ENCODE measurements around the gene SORBS1. TPM values are rescaled to one million over a fixed set of nuclear protein-coding genes. Genes with fewer than 3 reads are reported as not detected.

The SORBS1 gene
- total RNA-seq, 1 donor from 2014 or later: 116 TPM

DNA sequence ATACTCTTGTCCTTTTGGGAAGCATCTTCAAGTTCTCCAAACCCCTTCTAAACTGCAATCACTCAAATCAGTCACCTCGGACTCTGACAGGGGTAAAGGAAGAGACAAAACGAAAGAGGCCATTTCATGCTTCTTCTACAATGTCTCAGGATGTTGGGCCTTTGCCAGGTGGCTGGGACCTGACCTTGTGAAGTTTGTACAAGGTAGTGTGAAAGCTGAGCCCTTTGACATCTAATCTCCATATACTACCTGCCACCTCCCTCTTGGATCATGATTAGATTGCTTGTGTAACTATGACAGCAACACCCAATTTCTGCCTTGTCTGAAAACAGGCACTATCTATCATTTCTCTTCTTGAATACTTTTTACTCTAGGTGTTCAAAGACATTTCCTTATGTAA lies 235.3 kb downstream of the SORBS1 start:
- DNase-seq (ENCODE audit: extremely low spot score in 2 of 2): no peak
- H3K4me3 ChIP-seq: no peak overlapping the region
- H3K27ac ChIP-seq: no peak overlapping the region
- H3K36me3 ChIP-seq: no peaks in the 10 kb centered on the region
- H3K27me3 ChIP-seq: no peaks in the 10 kb centered on the region
- H3K4me1 ChIP-seq: no peaks in the 10 kb centered on the region
- TF ChIP-seq, protein P1, sequence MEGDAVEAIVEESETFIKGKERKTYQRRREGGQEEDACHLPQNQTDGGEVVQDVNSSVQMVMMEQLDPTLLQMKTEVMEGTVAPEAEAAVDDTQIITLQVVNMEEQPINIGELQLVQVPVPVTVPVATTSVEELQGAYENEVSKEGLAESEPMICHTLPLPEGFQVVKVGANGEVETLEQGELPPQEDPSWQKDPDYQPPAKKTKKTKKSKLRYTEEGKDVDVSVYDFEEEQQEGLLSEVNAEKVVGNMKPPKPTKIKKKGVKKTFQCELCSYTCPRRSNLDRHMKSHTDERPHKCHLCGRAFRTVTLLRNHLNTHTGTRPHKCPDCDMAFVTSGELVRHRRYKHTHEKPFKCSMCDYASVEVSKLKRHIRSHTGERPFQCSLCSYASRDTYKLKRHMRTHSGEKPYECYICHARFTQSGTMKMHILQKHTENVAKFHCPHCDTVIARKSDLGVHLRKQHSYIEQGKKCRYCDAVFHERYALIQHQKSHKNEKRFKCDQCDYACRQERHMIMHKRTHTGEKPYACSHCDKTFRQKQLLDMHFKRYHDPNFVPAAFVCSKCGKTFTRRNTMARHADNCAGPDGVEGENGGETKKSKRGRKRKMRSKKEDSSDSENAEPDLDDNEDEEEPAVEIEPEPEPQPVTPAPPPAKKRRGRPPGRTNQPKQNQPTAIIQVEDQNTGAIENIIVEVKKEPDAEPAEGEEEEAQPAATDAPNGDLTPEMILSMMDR (IDR thresholded peaks at IDR 0.05): no peak
- TF ChIP-seq POLR2AphosphoS5 (IDR thresholded peaks at IDR 0.05; ENCODE audit: insufficient read depth in 1 of 2, low read depth in 1 of 2) (no peak), POLR2A (IDR thresholded peaks at IDR 0.05) (no peak)
- no peaks in the 10 kb centered on the region for H3K9me3 ChIP-seq
- intact Hi-C loops (cut with DNase I): no loop called here

DNA sequence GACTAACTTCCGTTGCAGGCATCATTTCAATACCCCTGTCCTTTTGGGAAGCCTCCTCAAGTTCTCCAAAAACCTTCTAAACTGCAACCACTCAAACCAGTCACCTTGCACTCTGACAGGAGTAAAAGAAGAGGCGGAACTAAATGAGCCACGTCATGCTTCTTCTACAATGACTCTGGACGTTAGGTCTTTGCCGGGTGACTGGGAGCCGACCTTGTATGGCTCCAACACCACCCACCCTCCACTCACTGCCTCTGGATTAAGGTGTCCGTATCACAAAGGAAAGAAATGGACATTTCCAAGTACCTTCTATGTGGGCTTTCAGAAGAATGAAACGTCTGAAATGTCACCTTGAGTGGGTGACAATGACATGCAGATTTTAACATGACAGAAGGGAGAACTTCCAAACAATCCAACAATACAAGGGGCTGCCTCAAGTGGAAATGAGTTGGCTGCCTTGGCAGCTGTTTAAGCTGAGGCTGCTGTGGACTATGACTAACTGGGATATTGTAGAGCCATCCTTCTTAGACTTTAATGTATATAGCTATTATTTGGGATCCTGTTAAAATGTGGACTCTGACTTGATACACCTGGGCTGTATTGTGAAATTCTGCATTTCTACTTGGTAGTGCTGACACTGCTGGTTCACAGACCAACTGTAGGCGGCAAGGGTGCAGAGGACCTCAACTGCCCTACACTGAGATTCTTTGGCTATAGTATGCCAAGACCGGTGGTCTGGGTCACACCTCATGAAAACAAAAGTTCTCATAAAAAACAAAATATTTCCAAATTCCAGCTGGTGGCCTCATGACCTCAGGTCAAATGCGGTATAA lies 236.5 kb downstream of the SORBS1 start:
- H3K27me3 ChIP-seq: no peaks in the 10 kb centered on the region
- H3K4me1 ChIP-seq: peaks cover 4% of the 10 kb centered on the region
- H3K36me3 ChIP-seq: no peaks in the 10 kb centered on the region
- no peak overlapping the region for H3K27ac ChIP-seq
- no peaks in the 10 kb centered on the region for H3K9me3 ChIP-seq
- intact Hi-C loops (cut with DNase I): no loop called here
- no peak overlapping the region for H3K4me3 ChIP-seq
- DNase-seq (ENCODE audit: extremely low spot score in 2 of 2): no peak
- TF ChIP-seq, protein P1 (IDR thresholded peaks at IDR 0.05): no peak
- TF ChIP-seq POLR2AphosphoS5 (IDR thresholded peaks at IDR 0.05; ENCODE audit: insufficient read depth in 1 of 2, low read depth in 1 of 2) (no peak), POLR2A (IDR thresholded peaks at IDR 0.05) (no peak)

DNA sequence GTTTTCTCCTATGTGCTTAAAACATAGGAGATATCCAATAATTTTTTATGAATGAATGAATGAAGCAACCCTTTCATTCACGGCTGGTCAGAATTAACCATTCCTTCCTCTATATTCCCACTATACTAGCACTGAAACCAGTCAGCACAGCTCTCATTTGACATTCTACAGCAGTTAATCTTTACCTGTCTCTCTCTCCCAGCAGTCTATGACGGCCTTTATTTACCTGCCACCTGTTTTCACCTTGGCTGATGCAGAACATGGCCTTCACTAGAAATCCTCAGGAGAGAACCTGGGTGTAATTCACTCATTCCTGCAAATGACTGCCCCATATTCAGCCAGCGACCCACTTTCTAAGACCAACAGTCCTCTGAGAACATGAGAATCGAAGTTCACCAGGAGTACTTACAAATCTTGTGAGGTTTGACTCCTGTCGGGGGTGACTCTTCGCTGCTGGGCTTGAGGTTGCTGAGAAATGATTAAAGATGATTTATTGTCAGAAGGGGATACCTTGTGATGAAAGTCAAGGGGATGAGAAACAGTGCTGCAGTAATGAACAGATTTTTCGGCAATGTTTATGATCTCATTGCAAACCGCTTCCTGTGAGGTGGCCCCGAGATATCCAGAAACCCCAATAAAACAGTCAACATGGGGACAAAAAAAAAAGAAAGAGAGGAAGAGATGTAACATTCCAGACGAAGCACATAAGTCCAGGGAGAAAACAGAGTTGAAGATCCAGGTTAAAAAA lies 239.4 kb downstream of the SORBS1 start:
- no peak for DNase-seq (ENCODE audit: extremely low spot score in 2 of 2)
- H3K4me1 ChIP-seq: peaks cover 13% of the 10 kb centered on the region
- no peak overlapping the region for H3K27ac ChIP-seq
- H3K36me3 ChIP-seq: no peaks in the 10 kb centered on the region
- no peaks in the 10 kb centered on the region for H3K9me3 ChIP-seq
- H3K4me3 ChIP-seq: no peak overlapping the region
- intact Hi-C loops (cut with DNase I): no loop called here
- TF ChIP-seq POLR2A (IDR thresholded peaks at IDR 0.05) (no peak), POLR2AphosphoS5 (IDR thresholded peaks at IDR 0.05; ENCODE audit: insufficient read depth in 1 of 2, low read depth in 1 of 2) (no peak)
- TF ChIP-seq, protein P1 (IDR thresholded peaks at IDR 0.05): no peak
- no peaks in the 10 kb centered on the region for H3K27me3 ChIP-seq

DNA sequence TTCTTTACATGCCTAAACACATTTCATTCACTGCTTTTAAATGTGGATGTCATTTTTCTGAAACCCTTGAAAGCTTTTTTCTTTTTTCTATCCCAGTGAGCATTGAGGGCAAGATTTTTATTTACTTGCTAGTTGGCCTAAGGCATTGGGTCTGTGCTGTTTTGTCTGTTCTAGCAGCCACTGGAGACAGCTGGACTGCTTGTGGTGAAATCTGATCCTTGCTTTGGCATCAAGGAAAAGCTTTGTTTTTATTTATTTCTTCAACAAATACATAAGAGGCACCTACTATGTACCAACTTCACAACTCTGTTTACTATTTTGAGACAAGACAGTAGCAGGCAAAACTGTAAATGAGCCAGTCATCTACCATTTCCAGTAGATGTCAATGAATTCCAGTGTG lies 241.9 kb downstream of the SORBS1 start:
- intact Hi-C loops (cut with DNase I): no loop called here

More for the DNA sequence above, 241.9 kb downstream of the SORBS1 start:
- Histone ChIP-seq H3K27me3 (no peaks in the 10 kb centered on the region), H3K4me3 (no peak overlapping the region), H3K36me3 (no peaks in the 10 kb centered on the region), H3K9me3 (no peaks in the 10 kb centered on the region), H3K27ac (no peak overlapping the region), H3K4me1 (peaks cover 13% of the 10 kb centered on the region)
- no peak for DNase-seq (ENCODE audit: extremely low spot score in 2 of 2)
- TF ChIP-seq POLR2A (IDR thresholded peaks at IDR 0.05) (no peak), POLR2AphosphoS5 (IDR thresholded peaks at IDR 0.05; ENCODE audit: insufficient read depth in 1 of 2, low read depth in 1 of 2) (no peak)
- TF ChIP-seq, protein P1 (IDR thresholded peaks at IDR 0.05): no peak
